Liver (tissue), 9 donors: ENCODE results near the gene PPP4R3A. TPM values are rescaled to one million over a fixed set of nuclear protein-coding genes. Genes with fewer than 3 reads are reported as not detected.
A peak's percentile ranks its signal among the peaks of the same experiment; 100 is the strongest.

ENCODE experiments used
- DNase-seq: peaks from one replicate; pipeline ENCODE4 v3.0.0-alpha.2; 2017; ENCODE audit warnings: low spot score
- H3K27ac ChIP-seq, 2 donors: one replicate each; pipeline ENCODE4 v1.7.0; 2013; ENCODE audit warnings: inconsistent platforms in 2 of 2, low read length in 2 of 2, control low read depth in 1 of 2, low read depth in 1 of 2, mild to moderate bottlenecking in 1 of 2
- H3K27me3 ChIP-seq, 4 donors: one replicate each; pipeline versions ENCODE4 v1.6.1 to v1.7.0; 2013; ENCODE audit warnings: low read length in 3 of 4, inconsistent platforms in 1 of 4, mild to moderate bottlenecking in 1 of 4, moderate library complexity in 1 of 4; ENCODE audit not compliant: control insufficient read depth in 4 of 4, insufficient read depth in 4 of 4
- H3K36me3 ChIP-seq, 4 donors: one replicate each; pipeline versions ENCODE4 v1.6.1 to v1.7.0; 2013; ENCODE audit warnings: low read length in 3 of 4, mild to moderate bottlenecking in 3 of 4, low read depth in 1 of 4, moderate library complexity in 1 of 4; ENCODE audit not compliant: control insufficient read depth in 4 of 4, insufficient read depth in 3 of 4
- H3K4me1 ChIP-seq, 4 donors: one replicate each; pipeline versions ENCODE4 v1.6.1 to v1.7.0; 2013; ENCODE audit warnings: low read length in 3 of 4, mild to moderate bottlenecking in 3 of 4, moderate library complexity in 1 of 4; ENCODE audit not compliant: control insufficient read depth in 4 of 4, insufficient read depth in 4 of 4
- H3K4me3 ChIP-seq, 3 donors: one replicate each; pipeline versions ENCODE4 v1.6.1 to v1.7.0; 2013; ENCODE audit warnings: low read length in 3 of 3, control low read depth in 1 of 3, low read depth in 1 of 3, mild to moderate bottlenecking in 1 of 3
- H3K9ac ChIP-seq, 2 donors: one replicate each; pipeline ENCODE4 v1.7.0; 2013; ENCODE audit warnings: low read length in 2 of 2, mild to moderate bottlenecking in 2 of 2, moderate library complexity in 2 of 2, control low read depth in 1 of 2, low read depth in 1 of 2
- H3K9me3 ChIP-seq, 4 donors: one replicate each; pipeline versions ENCODE4 v1.6.1 to v1.7.0; 2013; ENCODE audit warnings: low read length in 3 of 4; ENCODE audit not compliant: control insufficient read depth in 4 of 4
- EGR1 ChIP-seq, 2 donors: IDR thresholded peaks; 2 replicates each; pipeline ENCODE4 v1.6.1; 2016 to 2018; ENCODE audit warnings: antibody characterized with exemption in 2 of 2, low read depth in 2 of 2
- GABPA ChIP-seq, 2 donors: IDR thresholded peaks in 1 of 2; conservative IDR thresholded peaks in 1 of 2; 2 replicates each; pipeline ENCODE4 v1.6.1; 2016; ENCODE audit warnings: antibody characterized with exemption in 2 of 2, mild to moderate bottlenecking in 1 of 2, moderate library complexity in 1 of 2
- HNF4G ChIP-seq: IDR thresholded peaks from 2 replicates; pipeline ENCODE4 v1.6.1; 2016; ENCODE audit warnings: antibody characterized with exemption
- NR2F2 ChIP-seq: IDR thresholded peaks from 2 replicates; pipeline ENCODE4 v1.6.1; 2016; ENCODE audit warnings: antibody characterized with exemption
- RAD21 ChIP-seq, 2 donors: IDR thresholded peaks; 2 replicates each; pipeline ENCODE4 v1.6.1; 2016; ENCODE audit warnings: antibody characterized with exemption in 2 of 2, mild to moderate bottlenecking in 2 of 2
- REST ChIP-seq: IDR thresholded peaks from 2 replicates; pipeline ENCODE4 v1.6.1; 2016; ENCODE audit warnings: antibody characterized with exemption, mild to moderate bottlenecking
- RXRA ChIP-seq, 2 donors: IDR thresholded peaks; 2 replicates each; pipeline ENCODE4 v1.6.1; 2017 to 2018; ENCODE audit warnings: antibody characterized with exemption in 2 of 2, mild to moderate bottlenecking in 1 of 2
- SP1 ChIP-seq: IDR thresholded peaks from 2 replicates; pipeline ENCODE4 v1.6.1; 2018; ENCODE audit warnings: antibody characterized with exemption, mild to moderate bottlenecking
- TAF1 ChIP-seq: conservative IDR thresholded peaks from 2 replicates; pipeline ENCODE4 v1.6.1; 2016; ENCODE audit warnings: antibody characterized with exemption, mild to moderate bottlenecking
- YY1 ChIP-seq: IDR thresholded peaks from 2 replicates; pipeline ENCODE4 v1.6.1; 2016; ENCODE audit warnings: antibody characterized with exemption, mild to moderate bottlenecking
- WGBS: extraction: QIAGEN DNeasy Blood & Tissue Kit; methylation state at CpG from one replicate; pipeline ENCODE4 v1.1.7; 2013; 5-methylcytosine and 5-hydroxymethylcytosine counted together
- polyA plus RNA-seq, 2 donors: library from polyadenylated mRNA; stranded (reverse) in 1 of 2; unstranded in 1 of 2; fragments of 200-250 nt in 1 of 2; fragments of >200 nt in 1 of 2; fragmentation: Nextera tagmentation in 1 of 2; extraction: Ambion mirVana in 1 of 2; gene quantifications; one replicate each; pipeline versions ENCODE4 v1.2.1 to v1.2.3, GENCODE V29; 2013 to 2015
- total RNA-seq, 2 donors: library from RNA; depleted of rRNA; stranded (reverse); fragments of >200 nt; gene quantifications; one replicate each; pipeline ENCODE4 v1.2.3, GENCODE V29; 2014
- TF ChIP-seq, protein P1 (sequence below): IDR thresholded peaks from 2 replicates; pipeline ENCODE4 v1.6.1; 2016; ENCODE audit warnings: antibody characterized with exemption
- donor health status: healthy.
- donor health status: healthy.
- donor health status: healthy.
- donor health status: healthy.
- donor health status: healthy.

The PPP4R3A gene
- total and polyA plus RNA-seq, 4 donors = 18.7 to 63.3 (median 42.5) TPM

DNA sequence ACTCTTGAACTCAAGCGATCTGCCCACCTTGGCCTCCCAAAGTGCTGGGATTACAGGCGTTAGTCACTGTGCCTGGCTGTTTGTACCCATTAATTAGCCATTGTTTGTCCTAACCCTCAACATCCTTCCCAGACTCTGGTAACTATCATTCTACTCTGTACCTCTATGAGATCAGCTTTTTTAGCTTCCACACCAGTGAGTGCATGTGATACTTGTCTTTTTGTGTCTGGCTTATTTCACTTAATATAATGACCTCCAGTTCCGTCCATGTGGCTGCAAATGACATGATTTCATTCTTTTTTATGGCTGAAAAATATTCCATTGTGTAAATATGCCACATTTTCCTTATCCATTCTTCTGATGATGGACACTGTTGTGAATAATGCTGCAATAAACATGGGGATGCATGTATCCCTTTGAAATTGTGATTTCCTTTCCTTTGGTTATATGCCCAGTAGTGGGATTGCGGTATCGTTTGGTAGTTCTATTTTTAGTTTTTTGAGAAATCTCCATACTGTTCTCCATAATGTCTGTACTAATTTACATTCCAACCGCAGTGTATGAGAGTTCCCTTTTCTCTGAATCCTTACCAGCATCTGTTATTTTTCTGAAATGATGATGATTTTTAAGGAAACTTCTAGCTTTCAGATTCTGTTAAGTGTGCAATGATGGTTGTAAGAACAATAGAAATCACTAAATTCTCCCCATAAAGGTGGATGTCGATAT is 6.7 kb upstream of the PPP4R3A start:
- H3K9me3 ChIP-seq = peaks cover 0 to 2% (median 0%) of the 10 kb centered on the region in 4 donors
- no peak overlapping the region for H3K9ac ChIP-seq
- DNase-seq = no peak
- H3K4me1 ChIP-seq = peaks cover 2 to 25% (median 9%) of the 10 kb centered on the region in 4 donors
- H3K4me3 ChIP-seq = no peak overlapping the region
- H3K27me3 ChIP-seq = no peaks in the 10 kb centered on the region
- H3K27ac ChIP-seq = no peak overlapping the region
- TF ChIP-seq RXRA (IDR thresholded peaks at IDR 0.05) (no peak), EGR1 (IDR thresholded peaks at IDR 0.05; ENCODE audit: low read depth in 2 of 2) (no peak), SP1 (no peak)
- TF ChIP-seq, protein P1, sequence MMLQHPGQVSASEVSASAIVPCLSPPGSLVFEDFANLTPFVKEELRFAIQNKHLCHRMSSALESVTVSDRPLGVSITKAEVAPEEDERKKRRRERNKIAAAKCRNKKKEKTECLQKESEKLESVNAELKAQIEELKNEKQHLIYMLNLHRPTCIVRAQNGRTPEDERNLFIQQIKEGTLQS = no peak
- WGBS = 80% methylated on average over 7 of the region's 7 CpGs
- no peaks in the 10 kb centered on the region for H3K36me3 ChIP-seq

DNA sequence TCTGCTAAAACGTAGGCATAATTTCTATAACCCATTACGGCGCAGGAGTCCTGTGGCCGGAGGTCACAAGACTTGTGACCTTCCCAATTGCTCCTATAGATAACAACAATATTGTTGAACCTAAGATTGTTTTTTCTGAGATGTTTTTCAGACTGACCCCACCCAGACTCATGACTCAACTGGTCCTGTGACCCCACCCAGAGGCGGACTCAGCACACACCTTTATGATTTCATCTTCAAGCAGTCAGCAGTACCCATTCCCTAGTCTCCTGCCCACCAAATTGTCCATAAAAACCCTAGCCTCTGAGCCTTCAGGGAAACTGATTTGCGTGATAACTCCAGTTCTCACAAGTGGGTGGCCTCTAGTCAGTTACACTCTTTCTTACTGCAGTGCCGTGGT is 5.9 kb upstream of the PPP4R3A start:
- Histone ChIP-seq H3K27me3 (no peaks in the 10 kb centered on the region), H3K4me1 (peaks cover 4 to 27% (median 10%) of the 10 kb centered on the region in 4 donors), H3K4me3 (no peak overlapping the region), H3K9me3 (no peaks in the 10 kb centered on the region), H3K9ac (no peak overlapping the region), H3K27ac (no peak overlapping the region), H3K36me3 (no peaks in the 10 kb centered on the region)
- WGBS = 88% methylated on average over 7 of the region's 7 CpGs
- DNase-seq = no peak
- TF ChIP-seq TAF1 (no peak), NR2F2 (no peak), SP1 (no peak), RAD21 (IDR thresholded peaks at IDR 0.05) (no peak), REST (no peak), HNF4G (no peak)
- TF ChIP-seq, protein P1 = no peak

- Histone ChIP-seq H3K36me3 (peaks cover 0 to 1% (median 0%) of the 10 kb centered on the region in 4 donors), H3K27ac (peak overlapping the region; percentile 94 to 96), H3K4me3 (peak overlapping the region; percentile 20 to 100 (median 91)), H3K9me3 (no peaks in the 10 kb centered on the region), H3K4me1 (peaks cover 3 to 22% (median 12%) of the 10 kb centered on the region in 4 donors), H3K27me3 (no peaks in the 10 kb centered on the region), H3K9ac (peak overlapping the region; percentile 39 to 90)
- DNase-seq = no peak
- 32% methylated on average over 9 of the region's 9 CpGs for WGBS
- no peak for TF ChIP-seq SP1
- TF ChIP-seq NR2F2 = no peak
- TF ChIP-seq, protein P1 = no peak
- TF ChIP-seq RXRA (IDR thresholded peaks at IDR 0.05) = no peak
- no peak for TF ChIP-seq GABPA (IDR thresholded peaks at IDR 0.05 in 1 of 2, conservative IDR thresholded peaks at IDR 0.05 in 1 of 2)
- peak; percentile 36 for TF ChIP-seq YY1
Observed at GRCh38 chr14:91511043-91511383, 903 bp upstream of the PPP4R3A start.
